PC-9 (cell line): ENCODE data around the gene NALCN.

Experiments used
- CTCF ChIP-seq: fragments of 200-600 bp; sonication (generic); conservative IDR thresholded peaks from 2 replicates; pipeline ENCODE4 v1.6.1; 2017; ENCODE audit warnings: mixed run types, antibody characterized with exemption, mild to moderate bottlenecking, moderate library complexity
- EZH2 ChIP-seq: fragments of 200-600 bp; sonication (generic); IDR thresholded peaks from 2 replicates; pipeline ENCODE4 v1.8.0; 2017; ENCODE audit warnings: antibody characterized with exemption, low read depth

- no peak for TF ChIP-seq CTCF
- TF ChIP-seq EZH2 = no peak
These were observed 31.4 kb downstream of the NALCN start for GRCh38 chr13:101384929-101385328.
